HG03196 (cell line): ENCODE data around the gene EPHA2.

ENCODE experiments used
- ATAC-seq: cut with Tn5 transposase; IDR thresholded peaks from one replicate; pipeline ENCODE4 v1.9.1; 2021; ENCODE audit not compliant: unreplicated experiment

EPHA2 gene

DNA sequence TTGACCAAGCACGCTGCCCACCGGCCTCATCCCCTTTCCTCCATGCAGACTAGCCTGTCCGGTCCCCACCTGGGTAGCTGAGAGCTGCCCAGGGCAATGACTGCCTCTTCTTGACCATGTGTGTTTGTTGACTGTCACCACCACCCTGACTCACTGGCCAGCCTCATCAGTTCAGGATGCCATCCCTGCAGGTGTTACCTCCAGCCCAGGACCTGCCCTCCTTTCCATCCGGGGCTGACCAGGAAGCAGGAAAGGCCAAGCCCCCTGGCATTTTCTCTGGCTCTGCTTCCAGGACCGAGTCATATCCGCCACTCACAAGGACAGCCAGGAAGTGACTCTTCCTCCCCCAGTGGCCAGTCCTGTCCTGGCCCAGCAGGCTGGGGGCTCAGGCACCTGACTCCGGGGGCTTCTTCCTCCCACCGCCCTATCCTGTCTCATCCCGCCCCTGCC is 17.1 kb downstream of the EPHA2 start:
- ATAC-seq, result no peak

DNA sequence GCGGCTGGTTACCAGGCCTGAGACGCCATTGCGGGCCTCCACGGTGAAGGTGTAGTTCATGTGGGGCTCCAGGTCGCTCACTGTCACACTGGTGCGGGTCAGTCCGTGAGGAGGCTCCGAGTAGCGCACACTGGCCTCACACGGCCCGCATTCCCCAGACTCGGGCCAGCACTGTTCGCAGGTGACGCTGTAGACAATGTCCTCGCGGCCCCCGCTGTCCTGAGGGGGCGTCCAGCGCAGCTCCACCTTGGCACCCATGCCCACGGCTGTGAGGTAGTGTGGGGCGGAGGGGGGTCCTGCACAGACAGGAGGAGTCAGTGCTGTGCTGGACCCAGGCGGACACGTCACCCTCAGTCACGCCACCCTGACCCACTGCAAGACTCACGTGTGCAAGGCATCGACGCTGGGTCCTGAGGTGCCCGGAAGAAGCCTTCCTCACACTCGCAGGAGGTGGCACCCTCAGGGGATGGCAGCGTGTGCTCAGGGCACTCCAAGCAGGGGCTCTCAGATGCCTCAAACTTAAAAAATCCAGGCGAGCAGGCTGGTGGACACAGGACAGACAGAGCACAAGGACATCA is 17.9 kb downstream of the EPHA2 start:
- no peak for ATAC-seq

DNA sequence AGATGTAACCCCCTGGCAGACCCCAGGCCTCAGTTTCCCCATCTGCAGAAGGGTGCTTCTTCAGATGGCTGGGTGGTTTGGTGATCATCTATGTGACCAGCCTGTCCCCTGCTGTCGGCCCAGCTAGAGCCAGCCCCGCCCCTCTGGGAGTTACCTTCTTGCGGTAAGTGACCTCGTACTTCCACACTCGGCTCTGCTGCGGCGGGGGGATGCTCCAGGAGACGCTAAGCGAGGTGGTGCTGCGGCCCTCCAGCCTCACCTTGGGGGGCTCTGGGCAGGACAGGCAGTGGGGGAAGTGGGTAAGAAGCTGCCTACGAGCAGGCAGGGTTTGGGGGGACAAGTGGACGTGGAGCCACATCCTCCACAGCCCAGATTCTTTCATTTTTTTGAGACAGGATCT is 20.4 kb downstream of the EPHA2 start:
- ATAC-seq, result no peak

DNA sequence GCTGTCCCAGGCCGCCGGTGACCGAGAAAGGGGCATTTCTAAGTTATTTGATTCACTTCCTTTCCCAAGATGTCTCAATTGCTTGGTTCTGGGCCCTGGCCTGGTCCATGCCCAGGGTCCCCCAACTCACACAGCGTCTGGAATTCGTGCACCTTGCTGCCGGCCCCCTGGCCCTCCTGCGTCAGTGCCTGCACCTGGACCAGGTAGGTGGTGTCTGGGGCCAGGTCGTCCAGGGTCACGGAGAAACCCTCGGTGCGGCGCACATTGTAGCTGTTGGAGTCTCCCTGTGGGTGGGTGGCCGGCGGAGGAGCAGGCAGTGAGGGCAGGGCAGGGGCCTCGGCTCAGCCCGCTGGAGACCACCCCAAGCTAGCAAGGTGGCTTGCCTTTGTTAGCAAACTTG is 21.0 kb downstream of the EPHA2 start:
- ATAC-seq, result no peak

DNA sequence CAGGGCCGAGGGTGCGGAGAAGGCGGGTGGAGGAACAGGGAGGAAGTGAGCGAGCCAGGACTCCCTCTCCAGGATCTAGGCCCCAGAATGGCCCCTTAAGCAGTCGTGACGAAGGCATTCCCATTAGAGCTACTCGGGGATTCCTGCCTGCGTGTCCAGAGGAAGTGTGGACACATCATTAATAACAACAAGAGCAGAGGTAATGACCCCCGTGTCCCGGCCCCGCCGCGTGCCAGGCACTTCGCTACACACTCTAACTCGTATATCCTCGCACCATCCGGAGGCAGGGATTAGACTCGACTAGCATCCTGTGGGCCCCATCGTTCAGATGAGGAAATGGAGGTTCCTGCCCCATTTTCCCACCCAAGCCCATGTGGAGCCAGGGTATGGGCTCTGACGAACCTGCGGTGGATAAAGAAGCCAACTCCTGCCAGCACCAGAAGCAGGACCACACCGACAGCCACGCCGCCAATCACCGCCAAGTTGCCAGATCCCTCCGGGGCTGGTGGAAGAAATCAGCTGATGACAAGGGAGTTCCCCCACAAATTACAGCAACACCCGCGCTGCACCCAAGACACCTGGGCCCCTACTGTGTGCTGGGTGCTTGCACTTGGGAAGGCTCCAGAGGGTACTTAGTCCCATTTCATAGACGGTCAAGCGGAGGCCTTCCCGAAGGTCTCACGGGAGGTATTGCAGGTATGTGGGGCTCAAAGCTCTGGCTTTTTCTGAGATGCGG is 21.6 kb downstream of the EPHA2 start:
- no peak for ATAC-seq

DNA sequence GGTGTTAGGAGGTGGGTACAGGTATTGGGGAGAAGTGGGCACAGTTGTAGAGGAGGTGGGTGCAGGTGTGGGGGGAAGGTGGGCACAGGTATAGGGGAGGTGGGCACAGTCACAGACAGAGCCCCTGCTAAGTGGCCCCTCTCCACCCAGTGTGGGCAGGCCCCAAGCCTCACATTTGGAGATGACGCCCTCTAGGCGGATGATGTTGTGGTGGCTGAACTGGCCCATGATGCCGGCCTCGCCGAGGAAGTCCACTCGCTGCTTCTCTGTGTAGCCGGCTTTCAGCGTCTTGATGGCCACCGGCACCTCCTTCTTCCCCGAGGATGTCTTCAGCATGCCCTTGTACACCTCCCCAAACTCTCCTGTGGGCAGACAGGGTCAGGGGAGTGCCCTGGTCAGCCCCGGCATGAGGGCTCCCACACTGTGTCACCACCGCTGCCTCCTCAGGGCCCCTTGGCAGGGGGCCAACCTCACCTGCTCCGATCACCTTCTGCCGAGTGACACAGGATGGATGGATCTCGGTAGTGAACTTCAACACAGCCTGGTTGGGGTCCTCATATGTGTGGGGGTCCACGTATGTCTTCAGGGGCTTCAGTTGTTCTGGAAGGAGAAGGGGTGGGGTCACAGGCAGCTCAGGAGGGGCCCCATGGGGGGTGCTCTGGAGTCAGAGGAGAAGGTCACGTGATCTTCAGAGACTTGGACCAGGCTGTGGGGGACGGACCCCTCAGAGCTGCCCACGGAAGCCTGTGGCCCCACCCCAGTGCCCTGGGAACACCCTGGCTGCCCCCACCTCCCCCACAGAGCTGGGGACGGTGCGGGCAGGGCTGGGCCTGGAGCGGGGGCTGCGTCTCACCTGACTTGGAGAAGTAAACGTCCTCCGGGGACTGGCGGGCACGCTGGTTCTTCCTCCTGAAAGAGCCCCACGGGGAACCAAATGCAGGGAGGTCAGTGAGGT is 22.6 kb downstream of the EPHA2 start:
- ATAC-seq, result no peak

DNA sequence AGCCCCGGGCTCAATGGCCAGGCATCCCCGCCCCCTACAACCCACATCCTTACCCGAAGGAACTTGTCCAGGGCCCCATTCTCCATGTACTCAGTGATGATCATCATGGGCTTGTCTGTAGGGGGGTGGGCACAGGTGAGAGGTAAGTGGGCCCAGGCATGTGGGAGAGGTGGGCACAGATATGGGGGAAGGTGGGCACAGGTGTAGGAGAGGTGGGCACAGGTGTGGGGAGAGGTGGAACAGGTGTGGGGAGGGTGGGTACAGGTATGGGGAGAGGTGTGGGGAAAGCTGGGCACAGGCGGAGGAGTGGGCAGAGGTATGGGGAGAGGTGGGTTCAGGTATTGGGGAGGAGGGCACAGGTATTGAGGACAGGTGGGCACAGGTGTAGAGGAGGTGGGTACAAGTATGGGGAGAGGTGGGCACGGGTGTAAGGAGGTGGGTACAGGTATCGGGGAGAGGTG is 23.5 kb downstream of the EPHA2 start:
- no peak for ATAC-seq

DNA sequence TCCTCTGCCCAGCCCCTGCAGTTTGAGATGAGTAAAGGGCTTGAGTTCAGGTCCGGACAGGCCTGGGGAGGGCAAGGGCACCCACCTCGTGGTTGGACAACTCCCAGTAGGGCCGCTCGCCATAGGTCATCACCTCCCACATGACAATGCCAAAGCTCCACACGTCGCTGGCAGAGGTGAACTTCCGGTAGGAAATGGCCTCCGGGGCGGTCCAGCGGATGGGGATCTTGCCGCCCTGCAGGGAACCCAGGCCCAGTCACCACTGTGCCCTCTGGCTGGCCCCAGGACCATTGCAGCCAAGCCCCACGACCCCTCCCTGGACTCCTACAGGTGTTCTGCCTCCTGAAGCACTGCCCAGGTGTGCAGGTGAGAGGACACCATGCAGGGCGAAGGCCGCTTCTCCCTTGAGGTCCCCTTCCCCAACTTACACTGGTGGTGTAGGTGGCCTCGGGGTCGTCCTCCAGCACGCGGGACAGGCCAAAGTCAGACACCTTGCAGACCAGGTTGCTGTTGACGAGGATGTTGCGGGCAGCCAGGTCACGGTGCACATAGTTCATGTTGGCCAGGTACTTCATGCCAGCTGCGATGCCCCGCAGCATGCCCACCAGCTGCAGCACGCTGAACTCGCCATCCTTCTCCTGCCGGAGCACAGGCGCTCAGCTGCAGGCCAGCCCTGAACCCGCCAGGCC is 24.1 kb downstream of the EPHA2 start:
- ATAC-seq, result no peak

DNA sequence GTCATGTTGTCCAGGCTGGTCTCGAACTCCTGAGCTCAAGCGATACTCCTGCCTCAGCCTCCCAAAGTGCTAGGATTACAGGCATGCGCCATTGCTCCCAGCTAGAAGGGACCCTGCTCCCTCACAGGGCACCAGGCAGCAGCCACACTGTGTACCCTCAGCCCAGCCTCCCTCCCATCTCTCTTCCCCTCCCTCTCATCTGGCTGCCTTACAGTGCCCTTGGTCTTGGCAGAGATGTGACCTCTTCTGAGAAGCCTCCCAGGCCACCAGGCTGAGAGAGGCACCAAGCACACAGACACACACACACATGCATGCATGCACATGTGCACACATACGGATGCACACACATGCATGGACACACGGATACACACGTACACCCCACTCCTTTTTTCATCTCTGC is 25.0 kb downstream of the EPHA2 start:
- no peak for ATAC-seq

DNA sequence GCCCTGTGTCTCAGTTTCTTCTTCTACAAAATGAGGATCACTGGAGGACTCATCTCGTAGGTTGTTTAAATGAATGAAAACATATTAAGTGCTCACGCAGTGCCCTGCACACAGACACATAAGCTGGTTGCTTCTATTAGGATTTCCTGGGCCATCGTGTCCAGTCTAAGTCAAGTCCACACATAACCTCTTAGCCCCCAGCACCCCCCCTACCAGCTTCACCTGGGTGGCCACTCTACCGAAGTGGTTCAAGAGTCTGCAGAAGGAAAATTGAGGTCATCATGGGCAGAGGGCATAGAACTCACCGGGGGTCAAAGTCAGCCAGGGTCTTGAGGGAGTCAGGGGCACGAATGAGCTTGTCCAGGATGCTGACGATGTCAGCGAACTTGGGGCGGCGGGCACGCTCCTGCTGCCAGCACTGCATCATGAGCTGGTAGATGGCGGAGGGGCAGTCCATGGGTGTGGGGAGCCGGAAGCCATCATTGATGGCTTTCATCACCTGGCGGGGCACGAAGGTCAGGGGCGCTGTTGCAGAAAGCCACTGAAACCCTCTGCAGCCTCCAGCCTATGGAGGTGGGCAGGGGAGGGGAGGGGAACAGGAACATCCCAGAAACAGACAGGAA is 25.8 kb downstream of the EPHA2 start:
- no peak for ATAC-seq

DNA sequence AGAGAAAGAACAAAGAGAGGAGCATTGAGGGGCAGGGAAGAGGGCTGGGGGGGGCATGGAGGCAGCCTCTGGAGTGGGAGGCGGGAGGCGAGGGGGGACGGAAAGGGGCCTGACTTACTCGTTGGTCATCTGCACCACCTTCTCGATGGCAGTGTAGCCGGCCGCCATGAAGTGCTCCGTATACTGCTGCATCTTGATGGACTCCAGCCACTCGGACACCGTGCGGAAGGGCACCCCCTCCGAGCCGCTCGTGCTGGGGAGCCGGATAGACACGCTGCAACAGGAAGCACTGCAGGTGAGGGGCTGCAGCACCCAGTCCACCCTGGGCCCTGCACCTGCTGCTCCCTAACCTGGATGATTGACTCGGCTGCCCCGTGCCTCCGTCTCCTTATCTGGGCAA is 26.6 kb downstream of the EPHA2 start:
- ATAC-seq, result no peak

DNA sequence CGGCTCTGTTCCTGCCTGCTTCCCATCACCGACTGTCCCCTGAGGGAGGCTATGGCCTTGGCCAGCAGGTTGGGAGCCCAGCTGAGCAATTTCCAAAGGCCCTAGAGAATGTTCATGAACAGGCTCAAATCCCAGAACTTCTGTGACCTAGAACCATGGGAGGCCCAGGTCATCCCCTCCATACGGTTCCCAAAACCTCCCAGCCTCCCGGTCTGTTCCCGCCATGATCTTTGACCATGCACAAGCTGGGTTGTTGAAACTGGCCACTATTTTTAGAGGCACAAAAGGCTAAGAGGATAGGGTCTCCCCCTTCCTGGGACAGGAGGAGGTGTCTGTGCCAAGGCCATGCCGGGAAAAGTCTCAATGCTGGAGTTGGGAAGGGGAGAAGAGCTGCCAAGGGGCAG is 27.5 kb downstream of the EPHA2 start:
- no peak for ATAC-seq

DNA sequence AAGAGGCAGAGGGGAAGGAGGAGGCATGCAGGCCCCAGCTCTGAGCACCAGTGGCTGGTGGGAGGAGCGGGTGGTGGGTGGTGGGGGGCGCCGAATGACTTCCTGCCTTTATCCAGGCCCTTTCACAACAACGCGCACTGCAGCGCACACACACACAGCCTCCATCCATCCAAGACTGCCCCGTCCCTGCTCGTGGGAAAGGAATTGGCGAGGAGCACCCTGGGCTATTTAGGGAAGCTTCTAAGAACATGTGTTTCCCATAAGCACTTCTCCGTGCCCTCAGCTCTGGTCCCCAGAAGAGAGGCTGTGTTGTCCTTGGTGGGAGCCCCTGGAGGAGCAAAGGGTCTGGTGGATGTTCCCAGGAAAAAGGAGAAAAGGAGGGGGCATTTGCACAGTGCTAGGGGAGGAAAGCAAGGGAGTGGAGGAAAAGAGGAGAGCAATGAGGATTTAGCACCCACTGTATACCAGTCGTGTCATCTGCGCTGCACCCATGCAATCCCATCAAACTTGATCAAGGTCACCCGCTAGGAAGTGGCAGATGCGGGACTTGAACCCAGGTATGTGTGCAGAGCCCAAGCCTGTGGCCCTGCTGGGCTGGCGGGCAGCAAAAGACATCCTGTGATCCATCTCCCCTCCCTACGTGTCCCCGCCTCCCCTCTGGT is 28.1 kb downstream of the EPHA2 start:
- ATAC-seq, result no peak

DNA sequence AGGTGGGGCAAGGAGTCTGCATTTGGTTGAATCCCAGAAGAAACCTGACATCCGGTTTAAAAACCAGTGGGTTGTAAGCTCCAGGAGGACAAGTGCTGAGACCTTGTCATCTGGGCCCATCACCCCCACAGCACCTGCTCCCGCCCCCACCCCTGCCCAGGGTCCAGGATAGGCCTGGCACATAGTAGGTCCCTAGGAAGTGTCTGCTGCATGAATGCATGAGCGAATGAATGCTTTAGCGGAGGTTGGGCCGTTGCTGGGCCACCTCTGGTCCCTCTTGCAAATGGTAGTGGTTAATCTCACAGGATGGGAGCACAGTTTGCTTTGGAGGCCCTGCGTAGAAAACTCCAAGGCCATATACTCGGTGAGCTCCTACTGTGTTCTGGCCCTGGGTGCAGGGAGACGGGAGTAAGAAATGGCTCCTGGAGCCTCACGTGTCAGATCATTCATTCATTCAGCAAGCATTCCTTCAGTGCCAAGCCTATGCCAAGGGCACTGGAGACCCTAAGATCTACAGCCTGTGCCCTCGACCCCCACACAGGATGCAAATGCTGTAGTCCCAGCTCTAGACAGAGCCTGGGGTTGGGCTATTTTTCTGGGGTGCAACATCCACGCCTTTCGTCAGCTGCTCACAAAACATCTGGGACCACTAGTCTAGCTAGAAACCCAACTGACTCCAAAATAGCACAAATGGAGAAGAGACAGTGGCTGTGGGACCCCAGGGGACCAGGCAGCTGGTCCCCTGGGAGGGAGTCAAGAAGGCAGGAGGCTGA is 28.9 kb downstream of the EPHA2 start:
- no peak for ATAC-seq

DNA sequence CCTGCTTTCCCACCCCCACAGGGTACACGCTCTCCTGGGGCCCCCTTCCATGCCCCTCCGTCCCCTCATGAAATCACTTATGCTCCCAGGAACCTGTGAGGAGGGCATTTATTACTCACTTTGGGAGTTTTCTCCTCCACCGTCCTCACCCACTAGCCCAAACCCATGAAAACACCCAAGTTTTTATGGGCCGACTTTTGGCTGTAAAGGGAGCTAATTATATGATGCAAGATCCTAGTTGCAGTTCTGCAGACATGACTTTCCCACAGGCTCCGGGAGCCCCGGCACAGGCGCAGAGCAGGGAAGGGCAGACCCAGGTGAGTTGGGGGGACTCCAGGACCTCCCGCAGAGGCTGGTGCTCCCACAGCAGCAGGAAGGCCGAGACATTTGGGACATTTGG is 29.7 kb downstream of the EPHA2 start:
- no peak for ATAC-seq

DNA sequence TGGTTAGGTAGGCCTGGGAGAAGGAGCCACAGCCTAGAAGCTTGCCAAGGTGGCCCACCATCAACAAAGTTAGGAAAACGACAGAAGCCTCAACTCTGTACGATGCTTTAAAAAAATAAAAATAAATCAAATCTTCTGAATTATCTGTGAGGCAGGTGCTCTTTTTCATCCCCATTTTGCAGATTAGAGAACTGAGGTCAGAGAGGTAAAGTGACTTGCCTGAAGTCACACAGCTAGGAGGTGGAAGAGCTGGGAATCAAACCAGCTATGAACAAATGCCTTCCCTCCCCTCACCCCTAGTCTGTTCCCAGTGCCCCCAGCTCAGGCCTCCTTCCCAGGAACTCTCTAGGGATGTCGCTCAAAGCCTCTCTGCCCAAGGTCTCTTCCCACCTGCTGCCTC is 30.4 kb downstream of the EPHA2 start:
- no peak for ATAC-seq

DNA sequence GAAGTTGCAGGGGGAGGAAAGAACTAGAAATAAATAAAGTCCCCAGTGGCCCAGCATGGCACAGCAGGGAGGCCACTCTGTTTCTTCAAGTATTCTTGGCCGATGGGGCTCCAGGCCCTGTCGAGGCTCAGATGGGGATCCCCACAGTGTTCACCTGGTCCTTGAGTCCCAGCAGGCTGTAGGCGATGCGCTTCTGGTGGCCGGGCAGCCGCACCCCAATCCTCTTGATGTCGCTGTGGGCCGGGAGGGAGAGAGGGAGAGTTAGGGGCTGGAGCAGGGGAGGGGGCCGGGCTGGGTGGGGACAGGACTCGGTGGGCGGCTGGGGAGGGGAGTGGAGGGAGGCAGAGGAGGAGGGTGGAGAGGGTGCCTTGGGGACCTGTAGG is 30.8 kb downstream of the EPHA2 start:
- ATAC-seq, result no peak

DNA sequence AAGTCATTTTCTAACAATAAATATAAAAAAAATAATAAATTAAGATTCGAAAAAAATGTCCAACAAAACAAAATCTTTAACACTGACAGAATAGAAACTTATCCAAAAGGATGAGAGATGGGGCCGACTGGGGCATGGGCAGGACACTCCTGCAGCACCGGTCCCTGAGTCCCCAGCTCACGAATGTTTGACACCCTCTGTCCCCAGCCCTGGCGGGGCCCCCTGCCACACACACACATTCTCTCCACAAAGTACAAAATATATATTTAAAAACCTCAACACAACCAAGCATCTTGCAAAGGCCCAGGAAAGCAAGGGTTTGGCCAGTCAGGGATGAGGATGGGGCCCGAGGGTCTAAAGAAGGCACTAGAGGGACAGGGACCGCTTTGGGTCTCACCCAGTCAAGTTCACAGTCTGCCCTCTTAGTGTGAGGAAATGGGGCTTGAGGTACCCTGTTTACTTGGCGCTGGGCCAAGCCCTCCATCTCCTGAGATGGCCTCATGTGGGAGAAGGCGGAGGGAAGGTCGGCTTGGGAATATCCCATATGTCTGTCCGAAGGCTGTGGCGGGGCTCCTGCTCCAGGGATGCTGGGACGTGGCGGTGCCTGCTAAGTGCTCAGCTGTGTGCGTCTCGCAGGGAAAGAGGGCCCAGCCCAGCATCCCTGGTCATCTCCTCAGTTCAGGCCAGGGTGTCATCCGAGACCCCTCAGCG is 31.3 kb downstream of the EPHA2 start:
- no peak for ATAC-seq

DNA sequence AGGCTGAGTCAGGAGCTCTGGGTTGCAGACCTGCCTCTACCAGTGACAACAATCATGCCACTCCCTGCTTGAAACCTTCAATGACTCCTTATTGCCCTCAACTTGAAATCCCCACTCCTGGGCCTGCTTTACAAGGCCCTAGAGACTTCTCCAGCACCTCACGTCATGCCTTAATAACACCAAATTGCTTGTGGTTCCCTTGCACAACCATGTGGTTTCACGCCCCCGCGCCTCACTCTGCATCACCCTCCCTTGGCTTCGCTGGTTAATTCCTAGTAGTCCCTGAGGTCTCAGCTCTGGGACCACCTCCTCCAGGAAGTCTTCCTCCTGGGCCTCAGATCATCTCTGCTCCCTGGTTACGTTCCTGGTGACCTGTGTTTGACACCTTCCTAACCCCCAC is 33.0 kb downstream of the EPHA2 start:
- ATAC-seq, result no peak
